ENCODE measurements around the gene SP7.
A peak's percentile ranks its signal among the peaks of the same experiment; 100 is the strongest.

SP7 gene

DNA sequence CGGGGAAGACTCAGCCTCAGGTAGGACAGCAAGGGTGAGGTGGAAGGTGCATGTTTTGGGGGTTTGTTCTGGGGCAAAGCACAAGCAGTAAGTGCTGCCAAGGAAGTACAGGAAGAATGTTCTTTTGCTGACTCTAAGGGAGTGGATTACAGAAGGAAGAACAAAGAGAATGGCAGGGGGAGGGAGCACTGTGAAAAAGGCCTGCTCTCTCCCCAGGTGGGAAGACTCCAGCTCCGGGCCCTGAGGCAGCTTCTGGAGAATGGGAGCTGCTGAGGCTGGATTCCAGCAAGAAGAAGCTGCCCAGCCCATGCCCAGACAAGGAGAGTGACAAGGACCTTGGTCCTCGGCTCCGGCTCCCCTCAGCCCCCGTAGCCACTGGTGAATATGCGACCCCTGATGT, 47.8 kb downstream of the SP7 start:
- DNase-seq (ENCODE audit: low spot score) = no peak
- TF ChIP-seq, protein P1, sequence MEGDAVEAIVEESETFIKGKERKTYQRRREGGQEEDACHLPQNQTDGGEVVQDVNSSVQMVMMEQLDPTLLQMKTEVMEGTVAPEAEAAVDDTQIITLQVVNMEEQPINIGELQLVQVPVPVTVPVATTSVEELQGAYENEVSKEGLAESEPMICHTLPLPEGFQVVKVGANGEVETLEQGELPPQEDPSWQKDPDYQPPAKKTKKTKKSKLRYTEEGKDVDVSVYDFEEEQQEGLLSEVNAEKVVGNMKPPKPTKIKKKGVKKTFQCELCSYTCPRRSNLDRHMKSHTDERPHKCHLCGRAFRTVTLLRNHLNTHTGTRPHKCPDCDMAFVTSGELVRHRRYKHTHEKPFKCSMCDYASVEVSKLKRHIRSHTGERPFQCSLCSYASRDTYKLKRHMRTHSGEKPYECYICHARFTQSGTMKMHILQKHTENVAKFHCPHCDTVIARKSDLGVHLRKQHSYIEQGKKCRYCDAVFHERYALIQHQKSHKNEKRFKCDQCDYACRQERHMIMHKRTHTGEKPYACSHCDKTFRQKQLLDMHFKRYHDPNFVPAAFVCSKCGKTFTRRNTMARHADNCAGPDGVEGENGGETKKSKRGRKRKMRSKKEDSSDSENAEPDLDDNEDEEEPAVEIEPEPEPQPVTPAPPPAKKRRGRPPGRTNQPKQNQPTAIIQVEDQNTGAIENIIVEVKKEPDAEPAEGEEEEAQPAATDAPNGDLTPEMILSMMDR (IDR thresholded peaks at IDR 0.05) = no peak
- Histone ChIP-seq H3K4me3 (no peak overlapping the region), H3K27ac (no peak overlapping the region)

GRCh38 chr12:53287741-53288216, 48.4 kb downstream of the SP7 start:
- Histone ChIP-seq H3K4me3 (no peak overlapping the region), H3K27ac (no peak overlapping the region)
- DNase-seq (ENCODE audit: low spot score) = no peak
- TF ChIP-seq, protein P1 (IDR thresholded peaks at IDR 0.05) = peak; percentile 33

- no peak overlapping the region for H3K4me3 ChIP-seq
- DNase-seq (ENCODE audit: low spot score) = no peak
- TF ChIP-seq, protein P1 (IDR thresholded peaks at IDR 0.05) = no peak
- H3K27ac ChIP-seq = no peak overlapping the region
These were observed 49.7 kb downstream of the SP7 start for GRCh38 chr12:53286448-53286847.

DNA sequence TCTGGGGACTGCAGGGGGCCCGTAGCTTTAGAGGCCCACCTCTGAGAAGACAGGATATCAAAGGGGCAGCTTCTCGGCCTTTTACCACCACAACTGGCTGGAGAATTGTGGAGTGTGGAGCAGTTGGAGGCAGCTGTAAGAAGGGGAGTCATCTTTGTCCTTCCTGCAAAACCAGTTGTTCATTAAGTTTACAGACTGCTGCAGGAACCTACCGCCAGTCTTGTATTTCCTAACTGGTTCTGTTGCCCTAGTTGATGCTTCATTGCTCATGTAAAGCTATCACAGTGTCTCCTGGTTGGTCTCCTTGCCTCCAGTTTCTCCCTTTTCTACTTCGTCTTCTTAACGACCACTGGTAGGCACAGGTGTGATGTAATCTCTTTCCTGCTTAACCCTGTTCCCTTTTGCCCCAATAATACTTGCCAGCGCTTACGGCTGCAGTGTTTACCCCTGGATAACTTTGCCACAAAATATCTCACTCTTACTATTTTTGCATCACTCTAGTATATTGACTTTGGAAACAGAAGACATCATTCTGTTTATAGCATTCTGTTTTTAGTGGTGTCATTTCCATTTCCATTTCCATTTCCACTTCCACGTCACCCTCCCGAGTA, 56.2 kb downstream of the SP7 start:
- no peak overlapping the region for H3K4me3 ChIP-seq
- DNase-seq (ENCODE audit: low spot score) = no peak
- TF ChIP-seq, protein P1 (IDR thresholded peaks at IDR 0.05) = no peak
- H3K27ac ChIP-seq = no peak overlapping the region

DNA sequence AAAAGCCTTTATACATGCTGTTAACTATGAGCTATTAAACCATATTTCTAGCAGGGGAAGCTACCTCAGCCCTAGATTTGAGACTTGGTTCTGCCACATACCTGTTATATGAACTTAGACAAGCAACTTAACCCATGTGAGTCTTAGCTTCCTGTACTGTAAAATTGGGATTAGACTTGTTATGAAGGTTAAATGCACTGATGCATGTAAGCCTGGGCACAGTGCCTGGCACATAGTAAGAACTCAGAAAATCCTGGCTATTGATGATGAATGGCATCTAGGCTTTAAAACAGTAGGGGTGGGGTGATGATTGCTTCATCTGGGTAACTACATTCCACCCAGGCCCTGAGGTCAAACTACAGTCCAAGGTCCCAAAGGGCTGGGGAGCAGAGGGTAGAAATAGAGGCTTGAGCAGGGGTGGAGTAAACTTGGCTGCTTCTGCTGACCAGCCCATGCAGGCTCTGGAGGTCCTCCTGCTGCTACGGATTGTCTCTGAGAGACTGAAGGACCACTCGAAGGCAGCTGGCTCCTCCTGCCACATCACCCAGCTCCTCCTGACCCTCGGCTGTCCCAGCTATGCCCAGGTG, 56.8 kb downstream of the SP7 start:
- no peak overlapping the region for H3K4me3 ChIP-seq
- TF ChIP-seq, protein P1 (IDR thresholded peaks at IDR 0.05) = no peak
- H3K27ac ChIP-seq = no peak overlapping the region
- DNase-seq (ENCODE audit: low spot score) = no peak

DNA sequence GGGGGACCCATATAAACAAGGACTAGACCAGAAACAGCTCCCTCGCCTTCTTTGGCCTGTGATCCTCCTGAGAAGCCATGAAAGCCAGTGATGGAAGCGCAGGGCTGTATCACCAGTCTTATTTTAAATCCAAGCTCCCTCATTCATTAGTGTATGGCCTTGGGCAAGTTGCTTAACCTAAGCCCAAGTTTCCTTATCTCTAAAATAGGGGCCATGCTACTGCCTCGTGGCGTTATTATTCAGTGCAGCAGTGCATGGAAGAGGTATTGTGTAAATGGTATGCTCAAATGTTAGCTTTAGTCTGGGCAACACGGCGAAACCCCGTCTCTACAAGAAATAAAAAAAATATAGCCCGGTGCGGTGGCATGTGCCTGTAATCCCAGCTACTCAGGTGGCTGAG, 58.2 kb downstream of the SP7 start:
- H3K27ac ChIP-seq = no peak overlapping the region
- TF ChIP-seq, protein P1 (IDR thresholded peaks at IDR 0.05) = no peak
- DNase-seq (ENCODE audit: low spot score) = no peak
- no peak overlapping the region for H3K4me3 ChIP-seq

All from coronary artery (tissue), 2 donors.